Measurements from ENCODE around the gene ATP6V1A. TPM values are rescaled to one million over a fixed set of nuclear protein-coding genes. Genes with fewer than 3 reads are reported as not detected.

Gene ATP6V1A
- total and polyA plus RNA-seq, 2 of the 13 experiments (the other 11 are each of a cell fraction or from before 2014, with no cell fraction given), result 23.4 to 95.1 TPM

DNA sequence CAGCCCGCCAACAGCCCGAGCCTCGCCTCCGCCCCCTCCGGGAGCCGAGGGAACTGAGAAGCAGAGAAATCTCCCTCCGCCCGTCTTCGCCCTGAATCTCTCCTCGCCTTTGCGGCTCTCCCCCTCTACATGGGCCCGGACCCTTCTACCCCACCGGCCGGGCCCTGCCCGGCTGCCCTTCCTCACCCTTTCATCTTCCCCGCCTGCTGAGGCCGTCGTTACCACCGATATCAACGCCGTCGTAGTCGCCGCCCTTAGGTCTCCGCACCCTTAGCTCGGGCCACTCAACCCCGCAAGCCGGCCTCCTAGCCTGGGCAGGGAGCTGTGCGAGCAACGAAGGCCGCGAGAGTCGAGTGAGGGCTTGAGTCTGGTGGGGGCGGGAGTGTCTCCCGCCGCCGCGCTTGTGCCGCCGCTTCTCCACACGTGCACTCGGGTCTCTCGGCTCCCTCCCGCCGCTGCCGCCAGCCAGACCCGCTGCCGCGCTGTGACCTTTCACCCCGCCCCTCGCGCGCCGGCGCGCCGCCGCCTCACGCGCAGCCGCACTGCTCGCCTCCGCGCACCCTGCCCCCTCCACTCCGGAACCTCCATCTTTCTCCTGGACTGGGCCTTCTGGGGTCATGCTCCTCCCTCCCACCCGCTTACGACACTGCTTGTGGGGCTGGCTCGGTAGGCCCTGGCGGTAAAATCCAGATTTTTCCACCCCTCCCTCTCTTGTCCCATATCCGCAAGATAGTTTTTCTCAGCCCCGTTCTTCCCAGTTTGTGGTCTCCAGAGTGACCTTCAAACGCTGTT, 883 bp upstream of the ATP6V1A start, which contains the start of gene NAA50 (continued):
- TF ChIP-seq, protein P1, sequence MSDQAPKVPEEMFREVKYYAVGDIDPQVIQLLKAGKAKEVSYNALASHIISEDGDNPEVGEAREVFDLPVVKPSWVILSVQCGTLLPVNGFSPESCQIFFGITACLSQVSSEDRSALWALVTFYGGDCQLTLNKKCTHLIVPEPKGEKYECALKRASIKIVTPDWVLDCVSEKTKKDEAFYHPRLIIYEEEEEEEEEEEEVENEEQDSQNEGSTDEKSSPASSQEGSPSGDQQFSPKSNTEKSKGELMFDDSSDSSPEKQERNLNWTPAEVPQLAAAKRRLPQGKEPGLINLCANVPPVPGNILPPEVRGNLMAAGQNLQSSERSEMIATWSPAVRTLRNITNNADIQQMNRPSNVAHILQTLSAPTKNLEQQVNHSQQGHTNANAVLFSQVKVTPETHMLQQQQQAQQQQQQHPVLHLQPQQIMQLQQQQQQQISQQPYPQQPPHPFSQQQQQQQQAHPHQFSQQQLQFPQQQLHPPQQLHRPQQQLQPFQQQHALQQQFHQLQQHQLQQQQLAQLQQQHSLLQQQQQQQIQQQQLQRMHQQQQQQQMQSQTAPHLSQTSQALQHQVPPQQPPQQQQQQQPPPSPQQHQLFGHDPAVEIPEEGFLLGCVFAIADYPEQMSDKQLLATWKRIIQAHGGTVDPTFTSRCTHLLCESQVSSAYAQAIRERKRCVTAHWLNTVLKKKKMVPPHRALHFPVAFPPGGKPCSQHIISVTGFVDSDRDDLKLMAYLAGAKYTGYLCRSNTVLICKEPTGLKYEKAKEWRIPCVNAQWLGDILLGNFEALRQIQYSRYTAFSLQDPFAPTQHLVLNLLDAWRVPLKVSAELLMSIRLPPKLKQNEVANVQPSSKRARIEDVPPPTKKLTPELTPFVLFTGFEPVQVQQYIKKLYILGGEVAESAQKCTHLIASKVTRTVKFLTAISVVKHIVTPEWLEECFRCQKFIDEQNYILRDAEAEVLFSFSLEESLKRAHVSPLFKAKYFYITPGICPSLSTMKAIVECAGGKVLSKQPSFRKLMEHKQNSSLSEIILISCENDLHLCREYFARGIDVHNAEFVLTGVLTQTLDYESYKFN (CRISPR knock-in tag; conservative IDR thresholded peaks at IDR 0.05), result peak; percentile 61; the same call in 1 of the 2 replicates
- TF ChIP-seq PCBP2 (optimal IDR thresholded peaks at IDR 0.05; ENCODE audit: low read depth, low read length, poor library complexity, severe bottlenecking) (no peak), ZNF230 (CRISPR knock-in tag; IDR thresholded peaks at IDR 0.05) (no peak), HDAC1 (CRISPR knock-in tag; IDR thresholded peaks at IDR 0.05) (peak; percentile 63), FOXC1 (CRISPR knock-in tag; IDR thresholded peaks at IDR 0.05; ENCODE audit: borderline replicate concordance) (peak; percentile 96), ZNF841 (CRISPR knock-in tag; IDR thresholded peaks at IDR 0.05; ENCODE audit: borderline replicate concordance) (no peak; the same call in 1 of the 2 replicates), POLR2G (IDR thresholded peaks at IDR 0.05; ENCODE audit: low read depth, low read length) (peak; percentile 78), CBX1 (IDR thresholded peaks at IDR 0.05; ENCODE audit: low read depth) (peak; percentile 54), ZFYVE20 (CRISPR knock-in tag; IDR thresholded peaks at IDR 0.05; ENCODE audit: borderline replicate concordance, low read depth) (no peak), ZFP36L1 (CRISPR knock-in tag; IDR thresholded peaks at IDR 0.05) (no peak), ZNF772 (CRISPR knock-in tag; IDR thresholded peaks at IDR 0.05) (no peak; the same call in 1 of the 2 replicates), ZBTB38 (CRISPR knock-in tag; IDR thresholded peaks at IDR 0.05) (peak; percentile 15; the same call in 1 of the 2 replicates), SRF (IDR thresholded peaks at IDR 0.05; ENCODE audit: low read depth, low read length) (no peak)
- TF ChIP-seq, protein P2, sequence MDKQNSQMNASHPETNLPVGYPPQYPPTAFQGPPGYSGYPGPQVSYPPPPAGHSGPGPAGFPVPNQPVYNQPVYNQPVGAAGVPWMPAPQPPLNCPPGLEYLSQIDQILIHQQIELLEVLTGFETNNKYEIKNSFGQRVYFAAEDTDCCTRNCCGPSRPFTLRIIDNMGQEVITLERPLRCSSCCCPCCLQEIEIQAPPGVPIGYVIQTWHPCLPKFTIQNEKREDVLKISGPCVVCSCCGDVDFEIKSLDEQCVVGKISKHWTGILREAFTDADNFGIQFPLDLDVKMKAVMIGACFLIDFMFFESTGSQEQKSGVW (CRISPR knock-in tag; IDR thresholded peaks at IDR 0.05; ENCODE audit: borderline replicate concordance), result no peak
- TF ChIP-seq, protein P3, sequence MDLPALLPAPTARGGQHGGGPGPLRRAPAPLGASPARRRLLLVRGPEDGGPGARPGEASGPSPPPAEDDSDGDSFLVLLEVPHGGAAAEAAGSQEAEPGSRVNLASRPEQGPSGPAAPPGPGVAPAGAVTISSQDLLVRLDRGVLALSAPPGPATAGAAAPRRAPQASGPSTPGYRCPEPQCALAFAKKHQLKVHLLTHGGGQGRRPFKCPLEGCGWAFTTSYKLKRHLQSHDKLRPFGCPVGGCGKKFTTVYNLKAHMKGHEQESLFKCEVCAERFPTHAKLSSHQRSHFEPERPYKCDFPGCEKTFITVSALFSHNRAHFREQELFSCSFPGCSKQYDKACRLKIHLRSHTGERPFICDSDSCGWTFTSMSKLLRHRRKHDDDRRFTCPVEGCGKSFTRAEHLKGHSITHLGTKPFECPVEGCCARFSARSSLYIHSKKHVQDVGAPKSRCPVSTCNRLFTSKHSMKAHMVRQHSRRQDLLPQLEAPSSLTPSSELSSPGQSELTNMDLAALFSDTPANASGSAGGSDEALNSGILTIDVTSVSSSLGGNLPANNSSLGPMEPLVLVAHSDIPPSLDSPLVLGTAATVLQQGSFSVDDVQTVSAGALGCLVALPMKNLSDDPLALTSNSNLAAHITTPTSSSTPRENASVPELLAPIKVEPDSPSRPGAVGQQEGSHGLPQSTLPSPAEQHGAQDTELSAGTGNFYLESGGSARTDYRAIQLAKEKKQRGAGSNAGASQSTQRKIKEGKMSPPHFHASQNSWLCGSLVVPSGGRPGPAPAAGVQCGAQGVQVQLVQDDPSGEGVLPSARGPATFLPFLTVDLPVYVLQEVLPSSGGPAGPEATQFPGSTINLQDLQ (CRISPR knock-in tag; IDR thresholded peaks at IDR 0.05), result peak; percentile 80; the same call in 1 of the 2 replicates
- TF ChIP-seq, protein P4, sequence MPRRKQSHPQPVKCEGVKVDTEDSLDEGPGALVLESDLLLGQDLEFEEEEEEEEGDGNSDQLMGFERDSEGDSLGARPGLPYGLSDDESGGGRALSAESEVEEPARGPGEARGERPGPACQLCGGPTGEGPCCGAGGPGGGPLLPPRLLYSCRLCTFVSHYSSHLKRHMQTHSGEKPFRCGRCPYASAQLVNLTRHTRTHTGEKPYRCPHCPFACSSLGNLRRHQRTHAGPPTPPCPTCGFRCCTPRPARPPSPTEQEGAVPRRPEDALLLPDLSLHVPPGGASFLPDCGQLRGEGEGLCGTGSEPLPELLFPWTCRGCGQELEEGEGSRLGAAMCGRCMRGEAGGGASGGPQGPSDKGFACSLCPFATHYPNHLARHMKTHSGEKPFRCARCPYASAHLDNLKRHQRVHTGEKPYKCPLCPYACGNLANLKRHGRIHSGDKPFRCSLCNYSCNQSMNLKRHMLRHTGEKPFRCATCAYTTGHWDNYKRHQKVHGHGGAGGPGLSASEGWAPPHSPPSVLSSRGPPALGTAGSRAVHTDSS (CRISPR knock-in tag; conservative IDR thresholded peaks at IDR 0.05), result no peak
- TF ChIP-seq, protein P5, sequence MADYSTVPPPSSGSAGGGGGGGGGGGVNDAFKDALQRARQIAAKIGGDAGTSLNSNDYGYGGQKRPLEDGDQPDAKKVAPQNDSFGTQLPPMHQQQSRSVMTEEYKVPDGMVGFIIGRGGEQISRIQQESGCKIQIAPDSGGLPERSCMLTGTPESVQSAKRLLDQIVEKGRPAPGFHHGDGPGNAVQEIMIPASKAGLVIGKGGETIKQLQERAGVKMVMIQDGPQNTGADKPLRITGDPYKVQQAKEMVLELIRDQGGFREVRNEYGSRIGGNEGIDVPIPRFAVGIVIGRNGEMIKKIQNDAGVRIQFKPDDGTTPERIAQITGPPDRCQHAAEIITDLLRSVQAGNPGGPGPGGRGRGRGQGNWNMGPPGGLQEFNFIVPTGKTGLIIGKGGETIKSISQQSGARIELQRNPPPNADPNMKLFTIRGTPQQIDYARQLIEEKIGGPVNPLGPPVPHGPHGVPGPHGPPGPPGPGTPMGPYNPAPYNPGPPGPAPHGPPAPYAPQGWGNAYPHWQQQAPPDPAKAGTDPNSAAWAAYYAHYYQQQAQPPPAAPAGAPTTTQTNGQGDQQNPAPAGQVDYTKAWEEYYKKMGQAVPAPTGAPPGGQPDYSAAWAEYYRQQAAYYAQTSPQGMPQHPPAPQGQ (CRISPR knock-in tag; IDR thresholded peaks at IDR 0.05; ENCODE audit: borderline replicate concordance), result no peak
